ENCODE measurements around the gene FOXN3.

DNA sequence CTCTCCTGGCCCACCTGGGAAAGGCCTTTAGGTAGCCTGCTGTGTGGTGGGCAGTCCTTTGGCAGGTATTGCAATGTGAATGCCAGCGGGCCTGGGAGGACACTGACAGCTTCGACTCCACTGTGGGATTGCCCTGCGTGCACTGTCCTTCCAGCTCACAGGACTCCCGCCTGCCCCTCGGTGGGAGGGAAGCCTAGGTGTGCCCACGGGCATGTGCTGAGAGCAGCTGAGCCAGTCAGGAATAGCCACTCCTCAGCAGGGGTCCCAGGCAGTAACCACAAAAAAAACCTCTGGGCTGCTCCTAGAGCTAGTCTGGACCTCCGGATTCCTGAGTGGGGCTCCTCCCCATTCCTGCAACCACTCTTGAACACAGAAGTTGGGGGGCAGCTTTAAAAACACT, 278.2 kb downstream of the FOXN3 start:
- TF ChIP-seq POLR2A (IDR thresholded peaks at IDR 0.05; ENCODE audit: low read depth, low read length) (no peak), POLR2AphosphoS5 (IDR thresholded peaks at IDR 0.05; ENCODE audit: insufficient read depth, low read depth, low read length) (no peak), EZH2 (IDR thresholded peaks at IDR 0.05; ENCODE audit: borderline replicate concordance, low read depth, low read length, severe bottlenecking) (no peak), JUN (IDR thresholded peaks at IDR 0.05; ENCODE audit: borderline replicate concordance, insufficient read depth, insufficient read length, low read depth) (no peak)
- TF ChIP-seq, protein P1, sequence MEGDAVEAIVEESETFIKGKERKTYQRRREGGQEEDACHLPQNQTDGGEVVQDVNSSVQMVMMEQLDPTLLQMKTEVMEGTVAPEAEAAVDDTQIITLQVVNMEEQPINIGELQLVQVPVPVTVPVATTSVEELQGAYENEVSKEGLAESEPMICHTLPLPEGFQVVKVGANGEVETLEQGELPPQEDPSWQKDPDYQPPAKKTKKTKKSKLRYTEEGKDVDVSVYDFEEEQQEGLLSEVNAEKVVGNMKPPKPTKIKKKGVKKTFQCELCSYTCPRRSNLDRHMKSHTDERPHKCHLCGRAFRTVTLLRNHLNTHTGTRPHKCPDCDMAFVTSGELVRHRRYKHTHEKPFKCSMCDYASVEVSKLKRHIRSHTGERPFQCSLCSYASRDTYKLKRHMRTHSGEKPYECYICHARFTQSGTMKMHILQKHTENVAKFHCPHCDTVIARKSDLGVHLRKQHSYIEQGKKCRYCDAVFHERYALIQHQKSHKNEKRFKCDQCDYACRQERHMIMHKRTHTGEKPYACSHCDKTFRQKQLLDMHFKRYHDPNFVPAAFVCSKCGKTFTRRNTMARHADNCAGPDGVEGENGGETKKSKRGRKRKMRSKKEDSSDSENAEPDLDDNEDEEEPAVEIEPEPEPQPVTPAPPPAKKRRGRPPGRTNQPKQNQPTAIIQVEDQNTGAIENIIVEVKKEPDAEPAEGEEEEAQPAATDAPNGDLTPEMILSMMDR (IDR thresholded peaks at IDR 0.05; ENCODE audit: extremely low read depth in 1 of 2, insufficient read depth in 1 of 2, low read depth in 1 of 2, low read length in 2 of 2): no peak
- TF ChIP-seq, protein P2, sequence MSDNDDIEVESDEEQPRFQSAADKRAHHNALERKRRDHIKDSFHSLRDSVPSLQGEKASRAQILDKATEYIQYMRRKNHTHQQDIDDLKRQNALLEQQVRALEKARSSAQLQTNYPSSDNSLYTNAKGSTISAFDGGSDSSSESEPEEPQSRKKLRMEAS (IDR thresholded peaks at IDR 0.05; ENCODE audit: insufficient read depth, insufficient read length): no peak
